ENCODE data around the gene LTB4R2.

LTB4R2 gene

GRCh38 chr14:24313913-24314312, 4.0 kb downstream of the LTB4R2 start:
- H3K4me3 ChIP-seq (ENCODE audit: control insufficient read depth, low read depth, low read length), result no peak overlapping the region
- TF ChIP-seq, protein P1, sequence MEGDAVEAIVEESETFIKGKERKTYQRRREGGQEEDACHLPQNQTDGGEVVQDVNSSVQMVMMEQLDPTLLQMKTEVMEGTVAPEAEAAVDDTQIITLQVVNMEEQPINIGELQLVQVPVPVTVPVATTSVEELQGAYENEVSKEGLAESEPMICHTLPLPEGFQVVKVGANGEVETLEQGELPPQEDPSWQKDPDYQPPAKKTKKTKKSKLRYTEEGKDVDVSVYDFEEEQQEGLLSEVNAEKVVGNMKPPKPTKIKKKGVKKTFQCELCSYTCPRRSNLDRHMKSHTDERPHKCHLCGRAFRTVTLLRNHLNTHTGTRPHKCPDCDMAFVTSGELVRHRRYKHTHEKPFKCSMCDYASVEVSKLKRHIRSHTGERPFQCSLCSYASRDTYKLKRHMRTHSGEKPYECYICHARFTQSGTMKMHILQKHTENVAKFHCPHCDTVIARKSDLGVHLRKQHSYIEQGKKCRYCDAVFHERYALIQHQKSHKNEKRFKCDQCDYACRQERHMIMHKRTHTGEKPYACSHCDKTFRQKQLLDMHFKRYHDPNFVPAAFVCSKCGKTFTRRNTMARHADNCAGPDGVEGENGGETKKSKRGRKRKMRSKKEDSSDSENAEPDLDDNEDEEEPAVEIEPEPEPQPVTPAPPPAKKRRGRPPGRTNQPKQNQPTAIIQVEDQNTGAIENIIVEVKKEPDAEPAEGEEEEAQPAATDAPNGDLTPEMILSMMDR (conservative IDR thresholded peaks at IDR 0.05; ENCODE audit: control insufficient read depth, insufficient read depth, low read depth, low read length), result no peak
- no peak for DNase-seq (ENCODE audit: low read depth)

DNA sequence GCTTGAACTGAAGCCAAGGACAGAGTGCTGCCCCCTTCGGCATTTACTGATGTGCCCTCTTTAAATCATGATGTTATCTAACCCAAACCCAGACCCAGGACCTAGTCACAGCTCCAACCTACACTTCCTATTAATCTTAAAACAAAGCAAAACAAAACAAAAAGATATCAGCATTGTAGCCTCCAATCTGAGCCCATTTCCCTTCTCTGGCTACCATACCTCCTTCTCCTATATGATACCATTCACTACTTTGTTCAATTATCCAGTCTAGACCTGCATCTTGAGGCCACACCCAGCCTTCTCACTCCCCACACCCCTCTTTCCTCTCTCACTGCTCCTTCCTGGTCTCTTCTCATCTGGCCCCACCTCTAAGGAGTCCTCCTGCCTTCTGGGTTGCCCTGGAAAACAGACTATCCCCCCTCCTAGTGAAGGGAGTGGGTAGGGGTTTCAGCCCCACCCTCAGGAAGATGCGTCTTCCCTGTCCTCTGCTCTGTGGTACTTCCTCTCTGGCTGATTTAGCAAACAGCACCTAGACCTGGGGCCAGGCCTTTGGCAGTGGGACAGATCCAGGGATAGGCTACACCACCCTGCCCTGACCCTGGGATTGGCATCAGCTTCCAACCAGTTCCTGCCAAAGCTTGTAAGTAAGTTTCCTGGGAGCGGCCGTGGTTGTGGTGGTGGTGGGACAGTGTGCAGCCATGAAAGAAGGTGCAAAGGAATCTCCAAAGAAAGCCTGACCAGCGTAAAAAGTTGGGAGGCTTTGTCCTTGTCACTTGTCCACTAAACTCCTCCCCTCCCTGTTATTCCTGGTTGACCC, 4.6 kb downstream of the LTB4R2 start:
- TF ChIP-seq, protein P1 (conservative IDR thresholded peaks at IDR 0.05; ENCODE audit: control insufficient read depth, insufficient read depth, low read depth, low read length), result no peak
- H3K4me3 ChIP-seq (ENCODE audit: control insufficient read depth, low read depth, low read length), result no peak overlapping the region
- no peak for DNase-seq (ENCODE audit: low read depth)

DNA sequence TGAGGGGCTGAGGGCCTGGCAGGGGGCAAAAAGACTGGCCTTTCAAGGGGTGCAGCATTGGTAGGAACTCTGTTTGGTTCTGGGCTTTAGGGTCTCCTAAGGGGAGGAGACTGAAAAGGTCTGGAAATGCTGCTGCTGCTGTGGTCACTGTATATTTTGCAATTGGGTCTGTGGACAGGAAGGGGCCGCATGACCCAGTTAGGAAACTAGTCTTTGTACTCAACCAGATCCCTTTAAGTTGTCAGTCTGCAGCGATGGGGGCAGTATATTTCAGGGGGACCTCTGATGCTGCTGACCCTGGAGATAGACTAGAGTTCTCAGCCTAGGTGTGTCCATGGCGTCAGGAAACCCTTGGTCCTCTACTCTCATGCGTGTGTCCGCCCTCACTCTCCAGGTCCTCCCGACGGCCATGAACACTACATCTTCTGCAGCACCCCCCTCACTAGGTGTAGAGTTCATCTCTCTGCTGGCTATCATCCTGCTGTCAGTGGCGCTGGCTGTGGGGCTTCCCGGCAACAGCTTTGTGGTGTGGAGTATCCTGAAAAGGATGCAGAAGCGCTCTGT, 5.4 kb downstream of the LTB4R2 start:
- H3K4me3 ChIP-seq (ENCODE audit: control insufficient read depth, low read depth, low read length), result no peak overlapping the region
- TF ChIP-seq, protein P1 (conservative IDR thresholded peaks at IDR 0.05; ENCODE audit: control insufficient read depth, insufficient read depth, low read depth, low read length), result no peak
- DNase-seq (ENCODE audit: low read depth), result no peak

GRCh38 chr14:24315807-24316596, 6.1 kb downstream of the LTB4R2 start:
- no peak overlapping the region for H3K4me3 ChIP-seq (ENCODE audit: control insufficient read depth, low read depth, low read length)
- TF ChIP-seq, protein P1 (conservative IDR thresholded peaks at IDR 0.05; ENCODE audit: control insufficient read depth, insufficient read depth, low read depth, low read length), result no peak
- peak; percentile 19 for DNase-seq (ENCODE audit: low read depth)

DNA sequence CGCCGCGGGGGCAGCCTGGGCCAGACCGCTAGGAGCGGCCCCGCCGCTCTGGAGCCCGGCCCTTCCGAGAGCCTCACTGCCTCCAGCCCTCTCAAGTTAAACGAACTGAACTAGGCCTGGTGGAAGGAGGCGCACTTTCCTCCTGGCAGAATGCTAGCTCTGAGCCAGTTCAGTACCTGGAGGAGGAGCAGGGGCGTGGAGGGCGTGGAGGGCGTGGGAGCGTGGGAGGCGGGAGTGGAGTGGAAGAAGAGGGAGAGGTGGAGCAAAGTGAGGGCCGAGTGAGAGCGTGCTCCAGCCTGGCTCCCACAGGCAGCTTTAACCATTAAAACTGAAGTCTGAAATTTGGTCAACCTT, 6.6 kb downstream of the LTB4R2 start:
- TF ChIP-seq, protein P1 (conservative IDR thresholded peaks at IDR 0.05; ENCODE audit: control insufficient read depth, insufficient read depth, low read depth, low read length), result no peak
- no peak overlapping the region for H3K4me3 ChIP-seq (ENCODE audit: control insufficient read depth, low read depth, low read length)
- DNase-seq (ENCODE audit: low read depth), result no peak

GRCh38 chr14:24317141-24317928, 7.4 kb downstream of the LTB4R2 start:
- TF ChIP-seq, protein P1 (conservative IDR thresholded peaks at IDR 0.05; ENCODE audit: control insufficient read depth, insufficient read depth, low read depth, low read length), result no peak
- no peak overlapping the region for H3K4me3 ChIP-seq (ENCODE audit: control insufficient read depth, low read depth, low read length)
- peak; percentile 61 for DNase-seq (ENCODE audit: low read depth)

Measured in fibroblast of mammary gland (primary cell).